ENCODE measurements around the gene GRM7.

The GRM7 gene

GRCh38 chr3:7607676-7608075, 746.8 kb downstream of the GRM7 start:
- DNase-seq: no peak

- no peak for DNase-seq
These were observed 749.7 kb downstream of the GRM7 start for GRCh38 chr3:7610634-7611033.

- DNase-seq: no peak
These were observed 754.1 kb downstream of the GRM7 start for GRCh38 chr3:7615043-7615442.

GRCh38 chr3:7618606-7619005, 757.7 kb downstream of the GRM7 start:
- DNase-seq: no peak

GRCh38 chr3:7620401-7620800, 759.5 kb downstream of the GRM7 start:
- DNase-seq: no peak

GRCh38 chr3:7621046-7621630, 760.2 kb downstream of the GRM7 start:
- no peak for DNase-seq

GRCh38 chr3:7621651-7622050, 760.7 kb downstream of the GRM7 start:
- no peak for DNase-seq

- no peak for DNase-seq
These were observed 764.1 kb downstream of the GRM7 start for GRCh38 chr3:7625021-7625420.

- DNase-seq: no peak
These were observed 769.5 kb downstream of the GRM7 start for GRCh38 chr3:7630351-7630911.

- no peak for DNase-seq
These were observed 770.0 kb downstream of the GRM7 start for GRCh38 chr3:7630925-7631324.

GRCh38 chr3:7632305-7632704, 771.4 kb downstream of the GRM7 start:
- no peak for DNase-seq

GRCh38 chr3:7637694-7638093, 776.8 kb downstream of the GRM7 start:
- DNase-seq: no peak

- no peak for DNase-seq
These were observed 777.2 kb downstream of the GRM7 start for GRCh38 chr3:7638103-7638502.

- DNase-seq: no peak
These were observed 779.9 kb downstream of the GRM7 start for GRCh38 chr3:7640787-7641186.

- no peak for DNase-seq
These were observed 785.9 kb downstream of the GRM7 start for GRCh38 chr3:7646851-7647250.

GRCh38 chr3:7650466-7650865, 789.6 kb downstream of the GRM7 start:
- no peak for DNase-seq

GRCh38 chr3:7651274-7651673, 790.4 kb downstream of the GRM7 start:
- DNase-seq: no peak

- DNase-seq: no peak
These were observed 796.5 kb downstream of the GRM7 start for GRCh38 chr3:7657214-7658112.

GRCh38 chr3:7658294-7658693, 797.4 kb downstream of the GRM7 start:
- no peak for DNase-seq

GRCh38 chr3:7659079-7659478, 798.2 kb downstream of the GRM7 start:
- no peak for DNase-seq

- no peak for DNase-seq
These were observed 802.9 kb downstream of the GRM7 start for GRCh38 chr3:7663771-7664170.

- no peak for DNase-seq
These were observed 806.9 kb downstream of the GRM7 start for GRCh38 chr3:7667774-7668173.

- DNase-seq: no peak
These were observed 808.7 kb downstream of the GRM7 start for GRCh38 chr3:7669641-7670040.

- no peak for DNase-seq
These were observed 817.6 kb downstream of the GRM7 start for GRCh38 chr3:7678521-7678920.
